MM.1S (cell line): ENCODE data around the gene POLE.
"Not testable (repeated sequence)": the region's sequence is repeated elsewhere in the genome, so short reads cannot be mapped to it uniquely, and the experiment has no call there.

Source experiments
- DNase-seq: peaks from one replicate; pipeline ENCODE4 v3.0.0-alpha.2; 2015
- H2AFZ ChIP-seq: fragments of 300-600 bp; sonication (generic); 2 replicates; pipeline ENCODE4 v1.6.0; 2016; ENCODE audit warnings: antibody characterized with exemption, low read length
- H3F3A ChIP-seq: fragments of 300-600 bp; sonication (generic); 2 replicates; pipeline ENCODE4 v1.6.1; 2016; ENCODE audit warnings: mild to moderate bottlenecking, antibody characterized with exemption, low read length, moderate library complexity, mixed read lengths; ENCODE audit not compliant: insufficient read depth
- H3K27ac ChIP-seq: fragments of 300-600 bp; sonication (generic); 2 replicates; pipeline ENCODE4 v1.5.1; 2016; ENCODE audit warnings: mild to moderate bottlenecking, low read length
- H3K27me3 ChIP-seq: fragments of 300-600 bp; sonication (generic); replicated peaks from 2 replicates; pipeline ENCODE4 v1.6.0; 2016; ENCODE audit warnings: low read length; ENCODE audit not compliant: insufficient read depth
- H3K36me3 ChIP-seq: fragments of 300-600 bp; sonication (generic); replicated peaks from 2 replicates; pipeline ENCODE4 v1.6.1; 2016; ENCODE audit warnings: mild to moderate bottlenecking, low read length, mixed read lengths; ENCODE audit not compliant: insufficient read depth
- H3K4me1 ChIP-seq: fragments of 300-600 bp; sonication (generic); 2 replicates; pipeline ENCODE4 v1.6.1; 2016; ENCODE audit warnings: low read length, mixed read lengths
- H3K4me2 ChIP-seq: fragments of 300-600 bp; sonication (generic); 2 replicates; pipeline ENCODE4 v1.6.0; 2016; ENCODE audit warnings: low read depth, low read length
- H3K4me3 ChIP-seq: fragments of 300-600 bp; sonication (generic); 2 replicates; pipeline ENCODE4 v1.5.1; 2016; ENCODE audit warnings: low read length, mixed read lengths
- H3K79me2 ChIP-seq: fragments of 300-600 bp; sonication (generic); 2 replicates; pipeline ENCODE4 v1.6.1; 2016; ENCODE audit warnings: mixed run types, low read length, mixed read lengths
- H3K9ac ChIP-seq: fragments of 300-600 bp; sonication (generic); 2 replicates; pipeline ENCODE4 v1.6.1; 2016; ENCODE audit warnings: low read length, mixed read lengths
- H3K9me2 ChIP-seq: fragments of 300-600 bp; sonication (generic); replicated peaks from 2 replicates; pipeline ENCODE4 v1.6.1; 2016; ENCODE audit warnings: mild to moderate bottlenecking, low read length, mixed read lengths; ENCODE audit not compliant: insufficient read depth
- H3K9me3 ChIP-seq: fragments of 300-600 bp; sonication (generic); replicated peaks from 2 replicates; pipeline ENCODE4 v1.6.1; 2016; ENCODE audit warnings: mild to moderate bottlenecking, low read length, mixed read lengths; ENCODE audit not compliant: insufficient read depth
- H4K20me1 ChIP-seq: fragments of 300-600 bp; sonication (generic); 2 replicates; pipeline ENCODE4 v1.6.1; 2016; ENCODE audit warnings: mild to moderate bottlenecking, low read length, moderate library complexity, mixed read lengths; ENCODE audit not compliant: insufficient read depth
- EZH2 ChIP-seq: fragments of 300-600 bp; sonication (generic); optimal IDR thresholded peaks from 2 replicates; pipeline ENCODE3; 2017; ENCODE audit warnings: low read depth, mild to moderate bottlenecking, antibody characterized with exemption, low read length, mixed read lengths
- EZH2phosphoT487 ChIP-seq: fragments of 300-600 bp; sonication (generic); IDR thresholded peaks from 2 replicates; pipeline ENCODE4 v1.6.1; 2018; ENCODE audit warnings: antibody characterized with exemption, low read length
- TF ChIP-seq, protein P1 (sequence below): fragments of 300-600 bp; sonication (generic); IDR thresholded peaks from 2 replicates; pipeline ENCODE4 v1.5.1; 2016; ENCODE audit warnings: antibody characterized with exemption, low read length, mixed read lengths

Gene POLE

DNA sequence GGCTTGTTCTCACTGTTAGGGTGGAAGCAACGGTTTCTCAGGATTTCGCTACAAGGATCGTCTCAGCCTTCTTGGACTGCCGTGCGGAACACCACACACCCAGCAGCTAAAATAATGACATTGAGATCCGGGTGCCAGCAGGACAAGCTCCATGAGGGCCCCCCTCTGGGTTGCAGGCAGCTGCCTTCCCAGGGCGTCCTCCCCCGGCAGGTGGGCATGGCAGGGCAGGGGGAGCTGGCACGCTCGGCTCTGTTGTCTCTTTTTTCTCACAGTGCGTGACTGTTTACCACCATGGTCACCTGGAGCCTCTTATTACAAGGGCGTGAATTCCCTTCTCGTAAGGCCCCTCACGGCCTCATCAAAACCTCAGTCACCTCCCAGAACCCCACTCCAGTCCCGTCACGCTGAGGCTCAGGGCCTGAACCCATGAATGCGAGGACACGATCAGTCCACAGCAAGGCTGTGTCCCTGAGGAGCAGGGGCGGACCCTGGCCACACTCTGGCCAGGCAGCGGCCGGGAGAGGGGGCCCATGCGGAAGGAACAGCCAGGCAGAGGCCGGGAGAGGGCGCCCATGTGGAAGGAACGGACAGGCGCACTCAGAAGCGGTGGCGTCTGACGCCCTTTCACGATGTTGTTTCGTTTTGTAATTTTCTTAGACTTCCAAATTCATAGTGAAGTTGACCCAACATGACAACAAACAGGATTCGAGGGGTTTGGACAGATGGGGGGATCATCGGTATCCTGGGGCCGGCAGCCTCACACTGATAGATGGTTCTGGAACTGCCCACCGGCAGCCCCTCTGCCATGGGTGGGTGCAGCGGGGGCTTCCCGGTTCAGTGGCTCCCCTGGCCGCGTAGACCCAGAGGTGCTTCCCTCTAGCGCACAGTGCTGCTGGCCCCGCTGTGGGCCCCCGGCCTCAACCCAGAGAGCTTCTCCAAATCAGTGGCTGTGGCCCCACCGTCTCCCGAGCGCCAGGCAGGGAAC lies 86.8 kb downstream of the POLE start:
- Histone ChIP-seq H3K4me1 (no peaks in the 10 kb centered on the region), H3K9ac (no peak overlapping the region), H3K4me2 (no peak overlapping the region), H4K20me1 (no peaks in the 10 kb centered on the region), H2AFZ (no peak overlapping the region), H3K27ac (no peak overlapping the region), H3K79me2 (no peaks in the 10 kb centered on the region), H3K9me3 (no peaks in the 10 kb centered on the region), H3K9me2 (no peaks in the 10 kb centered on the region), H3K27me3 (peaks cover 18% of the 10 kb centered on the region), H3K36me3 (no peaks in the 10 kb centered on the region), H3K4me3 (no peak overlapping the region), H3F3A (no peaks in the 10 kb centered on the region)
- TF ChIP-seq, protein P1, sequence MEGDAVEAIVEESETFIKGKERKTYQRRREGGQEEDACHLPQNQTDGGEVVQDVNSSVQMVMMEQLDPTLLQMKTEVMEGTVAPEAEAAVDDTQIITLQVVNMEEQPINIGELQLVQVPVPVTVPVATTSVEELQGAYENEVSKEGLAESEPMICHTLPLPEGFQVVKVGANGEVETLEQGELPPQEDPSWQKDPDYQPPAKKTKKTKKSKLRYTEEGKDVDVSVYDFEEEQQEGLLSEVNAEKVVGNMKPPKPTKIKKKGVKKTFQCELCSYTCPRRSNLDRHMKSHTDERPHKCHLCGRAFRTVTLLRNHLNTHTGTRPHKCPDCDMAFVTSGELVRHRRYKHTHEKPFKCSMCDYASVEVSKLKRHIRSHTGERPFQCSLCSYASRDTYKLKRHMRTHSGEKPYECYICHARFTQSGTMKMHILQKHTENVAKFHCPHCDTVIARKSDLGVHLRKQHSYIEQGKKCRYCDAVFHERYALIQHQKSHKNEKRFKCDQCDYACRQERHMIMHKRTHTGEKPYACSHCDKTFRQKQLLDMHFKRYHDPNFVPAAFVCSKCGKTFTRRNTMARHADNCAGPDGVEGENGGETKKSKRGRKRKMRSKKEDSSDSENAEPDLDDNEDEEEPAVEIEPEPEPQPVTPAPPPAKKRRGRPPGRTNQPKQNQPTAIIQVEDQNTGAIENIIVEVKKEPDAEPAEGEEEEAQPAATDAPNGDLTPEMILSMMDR = no peak
- TF ChIP-seq EZH2 = no peak
- TF ChIP-seq EZH2phosphoT487 = no peak
- no peak for DNase-seq

- H3F3A ChIP-seq, H3K36me3 ChIP-seq, H3K9me3 ChIP-seq, H3K79me2 ChIP-seq, DNase-seq, H4K20me1 ChIP-seq, H3K9ac ChIP-seq, H3K9me2 ChIP-seq, H3K4me2 ChIP-seq, H3K4me1 ChIP-seq, H3K4me3 ChIP-seq, H3K27ac ChIP-seq, H2AFZ ChIP-seq: not testable (repeated sequence)
- H3K27me3 ChIP-seq = peaks cover 18% of the 10 kb centered on the region
Observed at GRCh38 chr12:132599502-132599901, 87.6 kb downstream of the POLE start.

- peaks cover 21% of the 10 kb centered on the region for H3K27me3 ChIP-seq
- H3K9ac ChIP-seq = no peak overlapping the region
- no peak overlapping the region for H3K27ac ChIP-seq
- no peak overlapping the region for H3K4me2 ChIP-seq
- no peaks in the 10 kb centered on the region for H4K20me1 ChIP-seq
- TF ChIP-seq, protein P1 = no peak
- TF ChIP-seq EZH2phosphoT487 (no peak), EZH2 (no peak)
- no peaks in the 10 kb centered on the region for H3K36me3 ChIP-seq
- no peaks in the 10 kb centered on the region for H3K79me2 ChIP-seq
- H3K4me3 ChIP-seq = peak overlapping the region; percentile 20; the same call in 1 of the 2 replicates
- no peaks in the 10 kb centered on the region for H3K9me2 ChIP-seq
- no peaks in the 10 kb centered on the region for H3K4me1 ChIP-seq
- no peaks in the 10 kb centered on the region for H3K9me3 ChIP-seq
- no peaks in the 10 kb centered on the region for H3F3A ChIP-seq
- no peak for DNase-seq
- no peak overlapping the region for H2AFZ ChIP-seq
Observed at GRCh38 chr12:132597333-132598316, 89.5 kb downstream of the POLE start.
